ENCODE results near the gene COBLL1.

GRCh38 chr2:164760179-164760578 is 81.4 kb downstream of the COBLL1 start:
- TF ChIP-seq CTCF (IDR thresholded peaks at IDR 0.05; ENCODE audit: poor library complexity) (no peak), EZH2 (IDR thresholded peaks at IDR 0.05; ENCODE audit: borderline replicate concordance) (no peak)

Data from hepatocyte (in vitro differentiated cells).